Mesenchymal stem cell (in vitro differentiated cells and primary cell): ENCODE data around the gene PPM1B.

Source experiments
- DNase-seq: peaks from one replicate; pipeline ENCODE4 v3.0.0-alpha.2; 2013
- H2AFZ ChIP-seq: one replicate; pipeline ENCODE4 v1.6.1; 2013; ENCODE audit warnings: low read depth, mild to moderate bottlenecking, control low read depth, inconsistent platforms, low read length, moderate library complexity
- H2AK5ac ChIP-seq: 2 replicates; pipeline ENCODE4 v1.6.1; 2013; ENCODE audit warnings: low read length, moderate library complexity, mild to moderate bottlenecking, inconsistent platforms; ENCODE audit not compliant: severe bottlenecking
- H2BK120ac ChIP-seq: one replicate; pipeline ENCODE4 v1.6.1; 2013; ENCODE audit warnings: low read depth, mild to moderate bottlenecking, inconsistent platforms, low read length, moderate library complexity
- H2BK12ac ChIP-seq, 2 experiments: one replicate each; pipeline ENCODE4 v1.6.1; 2013; ENCODE audit warnings: inconsistent platforms in 2 of 2, low read length in 2 of 2, mild to moderate bottlenecking in 2 of 2, moderate library complexity in 2 of 2, control low read depth in 1 of 2
- H2BK15ac ChIP-seq: one replicate; pipeline ENCODE4 v1.6.1; 2013; ENCODE audit warnings: mild to moderate bottlenecking, low read depth, inconsistent platforms; ENCODE audit not compliant: poor library complexity, severe bottlenecking
- H2BK5ac ChIP-seq: 2 replicates; pipeline ENCODE4 v1.6.1; 2013; ENCODE audit warnings: low read depth, mild to moderate bottlenecking, low read length, control low read depth, inconsistent platforms; ENCODE audit not compliant: poor library complexity, severe bottlenecking
- H3K14ac ChIP-seq, 2 experiments: one replicate each; pipeline ENCODE4 v1.6.1; 2013; ENCODE audit warnings: inconsistent platforms in 2 of 2, low read length in 2 of 2, control low read depth in 1 of 2, mild to moderate bottlenecking in 1 of 2, moderate library complexity in 1 of 2
- H3K18ac ChIP-seq, 2 experiments: one replicate each; pipeline ENCODE4 v1.6.1; 2013; ENCODE audit warnings: inconsistent platforms in 2 of 2, low read length in 2 of 2, control low read depth in 1 of 2, low read depth in 1 of 2, mild to moderate bottlenecking in 1 of 2
- H3K23ac ChIP-seq, 2 experiments: one replicate each; pipeline ENCODE4 v1.6.1; 2013; ENCODE audit warnings: inconsistent platforms in 2 of 2, low read length in 2 of 2, mild to moderate bottlenecking in 2 of 2, moderate library complexity in 2 of 2, control low read depth in 1 of 2
- H3K27ac ChIP-seq: 2 replicates; pipeline ENCODE4 v1.5.1; 2013; ENCODE audit warnings: mild to moderate bottlenecking, moderate library complexity, low read length, control low read depth, inconsistent platforms; ENCODE audit not compliant: poor library complexity, severe bottlenecking
- H3K27me3 ChIP-seq, 2 experiments: 2 replicates each; pipeline versions ENCODE4 v1.6.1 to v1.7.0; 2013; ENCODE audit warnings: low read length in 2 of 2, mild to moderate bottlenecking in 2 of 2, moderate library complexity in 2 of 2, control low read depth in 1 of 2, inconsistent platforms in 1 of 2; ENCODE audit not compliant: control insufficient read depth in 1 of 2, insufficient read depth in 1 of 2
- H3K36me3 ChIP-seq, 2 experiments: 2 replicates each; pipeline versions ENCODE4 v1.6.1 to v1.7.0; 2013; ENCODE audit warnings: low read length in 2 of 2, control low read depth in 1 of 2, inconsistent platforms in 1 of 2, low read depth in 1 of 2, mild to moderate bottlenecking in 1 of 2; ENCODE audit not compliant: insufficient read depth in 2 of 2, control insufficient read depth in 1 of 2
- H3K4ac ChIP-seq, 2 experiments: one replicate each; pipeline ENCODE4 v1.6.1; 2013; ENCODE audit warnings: inconsistent platforms in 2 of 2, low read length in 2 of 2, mild to moderate bottlenecking in 2 of 2, moderate library complexity in 2 of 2, control low read depth in 1 of 2, low read depth in 1 of 2
- H3K4me1 ChIP-seq: 2 replicates; pipeline ENCODE4 v1.6.1; 2013; ENCODE audit warnings: low read depth, low read length, control low read depth; ENCODE audit not compliant: control insufficient read depth, insufficient read depth
- H3K4me2 ChIP-seq: 2 replicates; pipeline ENCODE4 v1.6.1; 2013; ENCODE audit warnings: low read length, mild to moderate bottlenecking, inconsistent platforms; ENCODE audit not compliant: poor library complexity, severe bottlenecking
- H3K4me3 ChIP-seq, 2 experiments: 2 replicates each; pipeline versions ENCODE4 v1.5.1 to v1.7.0; 2013; ENCODE audit warnings: low read length in 2 of 2, mild to moderate bottlenecking in 2 of 2, control low read depth in 1 of 2, low read depth in 1 of 2; ENCODE audit not compliant: insufficient read depth in 1 of 2
- H3K79me1 ChIP-seq: replicated peaks from 2 replicates; pipeline ENCODE4 v1.6.1; 2013; ENCODE audit warnings: mild to moderate bottlenecking, control low read depth, low read length, inconsistent platforms; ENCODE audit not compliant: poor library complexity, severe bottlenecking
- H3K9ac ChIP-seq: 2 replicates; pipeline ENCODE4 v1.7.0; 2013; ENCODE audit warnings: mild to moderate bottlenecking, low read length, moderate library complexity
- H3K9me3 ChIP-seq: 2 replicates; pipeline ENCODE4 v1.7.0; 2013; ENCODE audit warnings: mild to moderate bottlenecking, low read length; ENCODE audit not compliant: control insufficient read depth
- H4K8ac ChIP-seq: one replicate; pipeline ENCODE4 v1.6.1; 2013; ENCODE audit warnings: inconsistent platforms, mild to moderate bottlenecking, low read length, moderate library complexity
- H4K91ac ChIP-seq: one replicate; pipeline ENCODE4 v1.6.1; 2013; ENCODE audit warnings: mild to moderate bottlenecking, low read length, inconsistent platforms
- WGBS: methylation state at CpG from one replicate; pipeline ENCODE4 v1.1.7; 2013; ENCODE audit warnings: mixed read lengths; 5-methylcytosine and 5-hydroxymethylcytosine counted together

The PPM1B gene

GRCh38 chr2:44152865-44153669 lies 15.6 kb upstream of the PPM1B start:
- Histone ChIP-seq H3K4me1 (peaks cover 3% of the 10 kb centered on the region), H3K14ac (no peak overlapping the region), H3K4me3 (no peak overlapping the region), H3K27ac (no peak overlapping the region), H3K27me3 (peaks cover 0 to 8% of the 10 kb centered on the region in 2 experiments), H2BK5ac (no peak overlapping the region), H3K4ac (no peak overlapping the region), H2AK5ac (no peak overlapping the region), H2BK15ac (no peak overlapping the region), H4K8ac (no peak overlapping the region), H4K91ac (no peak overlapping the region), H3K9ac (no peak overlapping the region), H3K18ac (no peak overlapping the region), H2BK12ac (no peak overlapping the region), H3K36me3 (no peaks in the 10 kb centered on the region), H3K79me1 (no peaks in the 10 kb centered on the region), H3K23ac (no peak overlapping the region), H3K4me2 (no peak overlapping the region), H2BK120ac (no peak overlapping the region), H3K9me3 (no peaks in the 10 kb centered on the region), H2AFZ (no peak overlapping the region)
- over 99% methylated on average over 5 of the region's 8 CpGs for WGBS
- DNase-seq, result no peak

DNA sequence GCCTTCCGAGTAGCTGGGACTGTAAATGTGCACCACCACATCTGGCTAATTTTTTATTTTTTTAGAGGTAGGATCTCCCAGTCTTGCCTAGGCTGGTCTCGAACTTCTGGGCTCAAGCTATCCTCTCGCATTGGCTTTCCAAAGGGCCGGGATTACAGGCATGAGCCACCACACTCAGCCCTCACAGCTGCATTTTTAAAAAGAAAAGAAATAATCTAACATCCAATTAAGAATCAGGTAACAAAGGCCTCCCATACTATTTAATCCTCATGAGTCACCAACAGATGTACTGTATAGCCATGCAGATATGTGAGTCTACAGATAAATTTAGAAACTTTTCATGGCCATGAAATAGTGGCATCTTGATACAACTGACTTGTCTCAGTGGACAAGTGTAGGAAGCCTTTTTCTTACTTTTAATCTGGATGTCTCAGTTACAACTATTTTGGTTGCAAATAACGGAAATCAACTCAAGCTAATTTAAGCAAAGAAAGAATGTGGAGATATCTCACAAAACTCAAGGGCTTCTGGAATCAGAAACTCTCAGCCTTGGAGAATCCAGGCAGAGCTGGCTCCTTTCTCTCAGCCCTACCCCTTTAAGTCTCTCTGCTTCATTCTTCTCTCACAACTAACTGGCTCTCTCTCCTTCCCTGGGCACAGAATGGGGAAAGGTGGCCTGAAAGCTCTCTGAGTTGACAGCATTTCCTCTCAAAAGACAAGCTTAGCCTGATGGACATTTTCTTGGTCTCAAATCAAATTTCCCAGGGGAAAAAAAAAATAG lies 12.8 kb upstream of the PPM1B start:
- Histone ChIP-seq H3K79me1 (no peaks in the 10 kb centered on the region), H3K36me3 (no peaks in the 10 kb centered on the region), H3K9ac (no peak overlapping the region), H3K4me2 (no peak overlapping the region), H4K91ac (no peak overlapping the region), H3K9me3 (no peaks in the 10 kb centered on the region), H3K27ac (no peak overlapping the region), H2BK5ac (no peak overlapping the region), H2AFZ (no peak overlapping the region), H3K4me3 (no peak overlapping the region), H3K4ac (no peak overlapping the region), H3K4me1 (peaks cover 3% of the 10 kb centered on the region), H2BK120ac (no peak overlapping the region), H2AK5ac (no peak overlapping the region), H2BK12ac (no peak overlapping the region), H3K14ac (no peak overlapping the region), H2BK15ac (no peak overlapping the region), H3K27me3 (no peaks in the 10 kb centered on the region), H3K23ac (no peak overlapping the region), H4K8ac (no peak overlapping the region), H3K18ac (no peak overlapping the region)
- 74% methylated on average over 5 of the region's 5 CpGs for WGBS
- peak; percentile 43 for DNase-seq

DNA sequence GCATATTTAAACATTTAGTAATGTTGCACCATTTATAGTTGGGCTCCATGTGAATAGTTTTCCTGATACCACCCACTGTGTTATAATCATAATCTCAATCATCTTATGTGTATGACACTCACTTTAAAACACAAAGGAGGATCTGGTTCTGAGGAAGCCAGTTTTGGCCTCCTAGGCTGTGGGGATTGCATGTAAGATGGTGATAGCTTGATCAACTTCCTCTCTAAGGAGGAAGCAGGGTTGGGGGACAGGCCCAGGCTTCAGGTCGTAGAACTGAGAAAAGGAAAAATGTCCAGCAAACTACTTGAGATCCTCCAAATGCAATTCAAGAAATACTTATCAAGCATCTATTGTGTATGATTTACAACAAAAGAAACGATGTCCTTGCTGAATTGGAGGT lies 4.9 kb upstream of the PPM1B start:
- DNase-seq, result no peak
- no peak overlapping the region for H2BK15ac ChIP-seq
- H3K27me3 ChIP-seq, result peaks cover 0 to 3% of the 10 kb centered on the region in 2 experiments
- H2AFZ ChIP-seq, result no peak overlapping the region
- H3K4me2 ChIP-seq, result no peak overlapping the region
- no peak overlapping the region for H3K23ac ChIP-seq
- no peak overlapping the region for H2BK5ac ChIP-seq
- WGBS, result 90% methylated on average over 1 of the region's 2 CpGs
- H3K9me3 ChIP-seq, result peaks cover 4% of the 10 kb centered on the region
- no peak overlapping the region for H2AK5ac ChIP-seq
- no peak overlapping the region for H4K8ac ChIP-seq
- no peak overlapping the region for H3K18ac ChIP-seq
- no peak overlapping the region for H4K91ac ChIP-seq
- H3K14ac ChIP-seq, result no peak overlapping the region
- no peak overlapping the region for H3K4me3 ChIP-seq
- H3K4ac ChIP-seq, result no peak overlapping the region
- H3K36me3 ChIP-seq, result no peaks in the 10 kb centered on the region
- H2BK120ac ChIP-seq, result no peak overlapping the region
- H3K27ac ChIP-seq, result no peak overlapping the region
- no peak overlapping the region for H2BK12ac ChIP-seq
- no peak overlapping the region for H3K9ac ChIP-seq
- H3K79me1 ChIP-seq, result peaks cover 2% of the 10 kb centered on the region
- H3K4me1 ChIP-seq, result no peaks in the 10 kb centered on the region

- H3K4me3 ChIP-seq, result no peak overlapping the region
- no peak for DNase-seq
- no peak overlapping the region for H2AK5ac ChIP-seq
- H2BK12ac ChIP-seq, result no peak overlapping the region
- no peak overlapping the region for H3K14ac ChIP-seq
- H3K23ac ChIP-seq, result no peak overlapping the region
- peaks cover 4% of the 10 kb centered on the region for H3K9me3 ChIP-seq
- H3K4ac ChIP-seq, result no peak overlapping the region
- no peak overlapping the region for H3K27ac ChIP-seq
- H3K27me3 ChIP-seq, result peaks cover 0 to 3% of the 10 kb centered on the region in 2 experiments
- no peak overlapping the region for H2BK120ac ChIP-seq
- H3K4me1 ChIP-seq, result no peaks in the 10 kb centered on the region
- H3K79me1 ChIP-seq, result peaks cover 2% of the 10 kb centered on the region
- no peak overlapping the region for H2AFZ ChIP-seq
- H4K91ac ChIP-seq, result no peak overlapping the region
- H2BK15ac ChIP-seq, result no peak overlapping the region
- H4K8ac ChIP-seq, result no peak overlapping the region
- no peak overlapping the region for H2BK5ac ChIP-seq
- no peaks in the 10 kb centered on the region for H3K36me3 ChIP-seq
- H3K18ac ChIP-seq, result no peak overlapping the region
- H3K4me2 ChIP-seq, result no peak overlapping the region
- H3K9ac ChIP-seq, result no peak overlapping the region
- WGBS, result 100% methylated on average over 1 of the region's 3 CpGs
Observed at GRCh38 chr2:44164617-44165016, 4.1 kb upstream of the PPM1B start.
